GM04503 (cell line): ENCODE measurements around the gene BACH1.

Experiments used
- DNase-seq: peaks from one replicate; pipeline ENCODE4 v3.0.0-alpha.2; 2012; ENCODE audit warnings: low read depth

Gene BACH1

GRCh38 chr21:29315131-29315749 lies 16.5 kb downstream of the BACH1 start:
- DNase-seq: no peak

GRCh38 chr21:29316029-29316742 lies 17.5 kb downstream of the BACH1 start:
- no peak for DNase-seq

DNA sequence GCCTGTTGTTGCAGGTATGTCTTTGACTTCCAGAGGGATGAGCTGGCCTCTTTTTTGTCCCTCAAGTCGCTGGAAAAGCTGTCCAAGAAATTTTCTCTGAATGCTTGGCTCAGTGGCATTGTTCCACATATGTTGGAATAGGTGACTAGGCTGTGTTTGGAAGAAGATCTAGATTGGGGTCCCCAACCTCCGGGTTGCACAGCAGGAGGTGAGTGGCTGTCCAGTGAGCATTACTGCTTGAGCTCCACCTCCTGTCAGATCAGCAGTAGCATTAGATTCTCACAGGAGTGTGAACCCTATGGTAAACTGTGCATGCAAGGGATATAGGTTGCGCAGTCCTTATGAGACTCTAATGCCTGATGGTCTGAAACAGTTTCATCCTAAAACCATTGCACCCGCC lies 18.1 kb downstream of the BACH1 start:
- no peak for DNase-seq

DNA sequence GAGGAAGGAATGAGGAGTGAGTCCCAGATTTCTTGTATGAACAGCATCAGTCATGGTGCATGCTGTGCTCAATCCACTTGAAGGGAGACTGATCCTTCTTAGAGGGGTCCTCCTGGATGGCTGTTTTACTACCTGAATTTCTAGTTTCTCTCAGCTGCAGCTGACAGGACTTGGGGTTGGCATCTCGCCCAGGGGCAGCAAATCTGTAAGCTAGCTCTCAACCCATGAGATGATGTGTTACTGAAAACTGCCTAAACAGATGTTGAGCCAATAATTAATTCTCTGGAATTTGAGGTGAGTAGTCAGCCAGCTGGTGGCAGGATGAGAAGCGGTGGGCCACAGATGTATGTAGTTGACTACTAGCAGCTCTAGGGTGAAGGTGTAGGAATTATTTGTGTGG lies 19.6 kb downstream of the BACH1 start:
- no peak for DNase-seq

GRCh38 chr21:29320031-29320430 lies 21.3 kb downstream of the BACH1 start:
- DNase-seq: no peak

DNA sequence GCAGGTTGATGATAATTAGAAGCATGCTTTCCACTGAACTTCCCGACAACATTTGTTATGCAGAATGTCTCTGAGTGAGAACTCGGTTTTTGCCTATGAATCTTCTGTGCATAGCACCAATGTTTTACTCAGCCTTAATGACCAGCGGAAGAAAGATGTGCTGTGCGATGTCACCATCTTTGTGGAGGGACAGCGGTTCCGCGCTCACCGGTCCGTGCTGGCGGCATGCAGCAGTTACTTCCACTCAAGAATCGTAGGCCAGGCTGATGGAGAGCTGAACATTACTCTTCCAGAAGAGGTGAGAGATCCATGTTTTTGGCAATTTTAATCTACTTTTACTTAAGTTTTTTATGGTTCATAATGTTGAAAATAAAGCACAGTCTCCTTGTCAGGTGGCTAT lies 22.5 kb downstream of the BACH1 start:
- DNase-seq: no peak

DNA sequence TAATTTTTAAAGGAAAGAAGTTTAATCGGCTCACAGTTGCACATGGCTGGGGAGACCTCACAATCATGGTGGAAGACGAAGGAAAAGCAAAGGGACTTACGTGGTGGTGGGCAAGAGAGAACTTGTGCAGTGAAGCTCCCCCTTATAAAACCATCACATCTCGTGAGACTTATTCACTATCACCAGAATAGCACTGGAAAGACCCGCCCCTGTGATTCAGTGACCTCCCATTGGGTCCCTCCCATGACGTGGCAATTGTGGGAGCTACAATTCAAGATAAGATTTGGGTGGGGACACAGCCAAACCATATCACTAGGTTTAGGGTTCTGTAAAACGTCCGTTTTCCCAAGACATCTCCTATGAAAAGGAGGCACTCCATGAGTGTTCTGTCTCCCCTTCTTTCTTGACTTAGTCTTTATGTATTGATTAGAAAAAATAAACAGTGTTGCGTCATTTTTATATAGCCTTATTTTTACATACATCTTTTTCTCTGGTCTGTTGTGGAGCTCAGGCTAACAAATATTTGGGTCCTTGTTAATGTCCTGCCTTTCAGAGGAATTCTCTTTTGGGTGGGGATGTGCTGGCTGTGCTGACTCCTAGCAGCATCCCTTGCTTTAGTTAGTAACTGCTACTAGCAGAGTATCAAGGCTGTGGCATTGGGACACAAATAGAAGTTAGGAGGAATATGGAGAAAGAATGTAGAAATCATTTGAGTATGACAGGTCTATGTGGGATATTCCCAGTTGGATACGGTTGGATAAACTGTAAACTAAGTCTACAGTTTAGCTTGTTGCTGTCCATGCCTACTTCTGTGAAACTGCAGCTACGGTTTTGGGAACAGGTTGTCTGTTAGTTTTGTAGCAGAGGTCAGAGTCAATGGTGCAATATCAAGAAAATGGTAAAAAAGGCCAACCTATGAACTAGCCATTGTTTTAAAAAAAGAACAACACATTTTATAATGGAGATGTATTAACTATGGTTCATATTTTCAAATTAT lies 23.5 kb downstream of the BACH1 start:
- no peak for DNase-seq

- DNase-seq: no peak
Measured at GRCh38 chr21:29323189-29323588, 24.5 kb downstream of the BACH1 start.

DNA sequence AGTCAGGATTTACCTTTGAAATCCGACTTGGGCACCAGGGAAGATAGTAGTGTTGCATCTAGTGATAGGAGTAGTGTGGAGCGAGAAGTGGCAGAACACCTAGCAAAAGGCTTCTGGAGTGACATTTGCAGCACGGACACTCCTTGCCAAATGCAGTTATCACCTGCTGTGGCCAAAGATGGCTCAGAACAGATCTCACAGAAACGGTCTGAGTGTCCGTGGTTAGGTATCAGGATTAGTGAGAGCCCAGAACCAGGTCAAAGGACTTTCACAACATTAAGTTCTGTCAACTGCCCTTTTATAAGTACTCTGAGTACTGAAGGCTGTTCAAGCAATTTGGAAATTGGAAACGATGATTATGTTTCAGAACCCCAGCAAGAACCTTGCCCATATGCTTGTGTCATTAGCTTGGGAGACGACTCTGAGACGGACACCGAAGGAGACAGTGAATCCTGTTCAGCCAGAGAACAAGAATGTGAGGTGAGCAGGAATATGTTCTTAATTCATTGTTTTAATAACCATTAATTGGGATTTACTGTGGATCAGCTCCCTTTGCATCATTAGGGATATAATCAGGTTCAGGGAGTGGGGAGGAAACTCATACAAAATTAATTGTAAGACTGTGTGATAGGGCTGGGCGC lies 28.3 kb downstream of the BACH1 start:
- no peak for DNase-seq

- no peak for DNase-seq
Measured at GRCh38 chr21:29329406-29329805, 30.7 kb downstream of the BACH1 start.

DNA sequence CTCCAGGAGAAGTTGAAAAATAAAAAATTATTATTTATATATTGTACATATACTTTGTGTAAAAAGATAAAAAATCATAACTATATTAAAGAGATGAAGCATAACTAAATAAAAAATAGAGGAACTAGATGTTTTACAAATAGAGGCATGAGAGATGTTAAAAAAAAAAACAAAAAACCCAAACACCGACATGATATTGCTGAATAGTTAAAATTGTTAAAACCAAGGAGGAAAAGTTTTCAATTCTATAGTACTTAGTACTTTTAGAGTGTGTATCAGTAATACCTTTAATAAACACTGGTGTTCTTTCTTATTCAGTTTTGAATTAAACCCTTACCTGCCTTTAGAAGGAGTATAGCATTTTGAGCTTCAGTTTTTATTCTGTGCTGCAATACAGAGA lies 32.1 kb downstream of the BACH1 start:
- DNase-seq: no peak

DNA sequence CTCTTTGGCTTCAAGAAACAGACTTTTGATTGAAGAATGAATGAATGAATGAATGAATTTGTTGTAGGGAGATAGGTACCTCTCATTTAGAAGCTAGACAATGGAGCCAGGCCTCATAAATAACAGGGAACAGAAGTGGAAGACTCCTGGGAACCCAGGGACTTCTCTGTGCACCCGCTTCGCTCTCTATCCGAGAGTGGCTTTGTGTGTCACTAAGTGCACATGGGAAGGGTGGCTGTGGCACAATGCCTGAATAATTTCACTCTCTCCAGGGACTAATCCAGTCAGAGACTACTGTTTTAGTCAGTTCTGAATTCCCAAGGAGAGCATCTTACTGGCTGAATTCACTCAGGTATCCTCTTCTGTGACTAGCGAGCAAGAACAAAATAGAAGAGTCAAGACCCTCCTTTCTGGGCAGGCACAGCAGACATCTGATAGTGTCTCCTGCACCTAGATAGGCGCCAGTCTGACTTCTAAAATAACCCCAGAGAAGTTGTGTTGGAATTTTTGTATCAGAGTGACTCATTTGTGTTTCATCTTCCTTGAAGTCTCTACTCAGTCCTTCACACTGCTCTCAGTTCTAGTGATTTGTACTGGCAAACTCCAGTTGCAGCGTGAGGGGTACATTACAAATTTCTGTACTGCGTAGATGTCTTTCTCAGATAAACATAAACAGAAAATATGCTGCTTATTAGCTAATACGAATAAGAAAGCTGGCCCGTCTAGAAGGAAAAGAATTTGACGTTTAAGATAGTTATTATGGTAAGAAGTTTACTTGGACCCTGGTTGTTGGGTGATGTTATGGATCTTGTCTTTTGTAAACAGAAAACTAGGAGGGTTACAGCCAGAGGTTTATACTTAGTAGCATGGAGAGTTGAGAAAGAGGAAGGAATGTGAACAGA lies 34.0 kb downstream of the BACH1 start:
- DNase-seq: no peak

GRCh38 chr21:29333406-29333805 lies 34.7 kb downstream of the BACH1 start:
- no peak for DNase-seq

DNA sequence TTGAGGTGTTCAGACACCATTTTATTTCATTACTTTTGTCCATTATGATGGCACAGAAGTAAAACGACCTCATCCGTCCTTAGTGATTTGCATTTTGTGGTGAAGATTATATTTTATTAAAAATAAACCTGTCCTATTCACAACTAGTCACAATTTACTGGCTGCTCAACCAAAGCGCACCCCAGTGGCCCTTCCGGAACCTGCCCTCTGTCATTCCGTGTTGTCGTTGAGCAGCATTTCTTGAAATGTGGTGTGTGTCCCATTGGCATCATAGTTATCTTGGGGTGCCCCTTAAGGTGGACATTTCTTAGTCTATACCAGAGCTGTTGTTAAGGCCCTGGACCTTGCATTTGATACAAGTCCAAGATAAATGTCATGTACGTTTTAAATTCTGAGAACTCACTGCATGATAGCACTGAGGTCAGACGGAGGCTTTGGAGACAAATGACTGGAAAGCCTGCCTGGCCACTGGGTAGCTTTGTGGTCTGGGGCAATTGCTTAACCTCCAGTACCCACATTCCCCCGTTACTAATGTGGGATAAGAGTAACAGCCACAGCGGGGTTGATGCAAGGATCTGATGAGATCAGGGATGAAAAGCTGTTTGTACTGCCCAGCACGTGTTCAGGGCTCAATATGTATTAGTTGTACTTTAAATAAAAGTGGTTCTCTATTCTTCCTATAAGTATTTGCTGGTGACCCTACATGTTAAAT lies 36.2 kb downstream of the BACH1 start:
- no peak for DNase-seq

DNA sequence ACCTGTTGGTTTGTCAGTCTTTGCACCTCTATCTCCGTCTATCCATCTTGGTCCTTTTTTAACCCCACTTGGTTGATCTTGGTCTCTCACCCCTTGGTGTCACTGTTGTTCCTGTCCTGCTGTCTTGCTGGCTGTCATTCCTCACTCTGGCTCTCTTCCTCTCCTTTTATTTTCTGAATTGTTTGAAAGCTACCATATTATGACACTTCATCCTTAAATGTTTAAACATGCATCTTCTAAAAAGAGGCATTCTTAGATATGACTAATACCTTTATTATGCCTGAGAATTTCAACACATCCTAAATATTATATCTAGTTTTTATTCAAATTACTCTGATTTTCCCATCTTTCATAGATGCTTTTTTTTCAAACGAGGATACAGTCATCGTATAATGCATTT lies 37.0 kb downstream of the BACH1 start:
- no peak for DNase-seq

GRCh38 chr21:29338256-29338655 lies 39.5 kb downstream of the BACH1 start:
- no peak for DNase-seq

- no peak for DNase-seq
Measured at GRCh38 chr21:29340228-29340627, 41.5 kb downstream of the BACH1 start.

- peak; percentile 78 for DNase-seq
Measured at GRCh38 chr21:29342363-29342957, 43.7 kb downstream of the BACH1 start.

DNA sequence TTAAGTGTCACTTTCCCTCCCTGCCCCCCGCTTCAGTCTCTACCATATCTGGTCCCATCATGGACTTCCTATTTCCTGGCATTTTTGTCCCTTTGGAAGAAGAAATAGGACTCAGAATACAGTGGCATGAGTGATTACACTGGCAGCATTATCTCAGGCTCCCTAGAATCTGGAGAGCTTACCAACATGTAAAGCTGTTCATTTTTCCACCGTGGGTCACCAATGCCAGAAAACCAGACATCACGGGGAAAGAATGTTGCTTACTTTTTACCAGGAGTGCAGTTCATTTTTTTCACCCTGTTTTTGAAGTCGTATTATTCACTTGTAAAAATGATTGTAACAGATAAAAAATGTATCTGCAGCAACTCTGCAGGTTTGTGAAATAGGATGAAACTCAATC lies 44.8 kb downstream of the BACH1 start:
- DNase-seq: peak; percentile 56

DNA sequence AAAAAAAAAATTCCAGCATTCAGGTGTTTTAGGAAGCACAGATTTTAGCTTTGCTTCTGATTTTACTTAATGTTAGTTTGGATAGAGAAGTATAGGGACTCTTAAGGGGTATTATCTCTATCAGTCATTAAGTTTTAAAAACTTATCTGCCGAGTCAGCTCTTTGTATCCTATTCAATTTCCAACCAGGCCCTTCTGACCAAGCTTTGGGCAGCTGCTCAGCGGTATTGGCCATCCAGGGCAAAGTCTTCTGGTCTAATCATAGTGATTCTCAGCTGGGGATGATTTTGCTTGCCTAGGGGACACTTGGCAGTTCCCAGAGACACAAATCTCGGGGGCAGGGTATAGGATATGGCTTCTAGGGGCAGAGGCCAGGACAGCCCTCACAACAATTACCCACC lies 47.6 kb downstream of the BACH1 start:
- DNase-seq: no peak
